MM.1S (cell line): Measurements from ENCODE around the gene SH3BGR.

ENCODE experiments used
- DNase-seq: peaks from one replicate; pipeline ENCODE4 v3.0.0-alpha.2; 2015
- H2AFZ ChIP-seq: fragments of 300-600 bp; sonication (generic); 2 replicates; pipeline ENCODE4 v1.6.0; 2016; ENCODE audit warnings: antibody characterized with exemption, low read length
- H3F3A ChIP-seq: fragments of 300-600 bp; sonication (generic); 2 replicates; pipeline ENCODE4 v1.6.1; 2016; ENCODE audit warnings: mild to moderate bottlenecking, antibody characterized with exemption, low read length, moderate library complexity, mixed read lengths; ENCODE audit not compliant: insufficient read depth
- H3K27ac ChIP-seq: fragments of 300-600 bp; sonication (generic); 2 replicates; pipeline ENCODE4 v1.5.1; 2016; ENCODE audit warnings: mild to moderate bottlenecking, low read length
- H3K27me3 ChIP-seq: fragments of 300-600 bp; sonication (generic); replicated peaks from 2 replicates; pipeline ENCODE4 v1.6.0; 2016; ENCODE audit warnings: low read length; ENCODE audit not compliant: insufficient read depth
- H3K36me3 ChIP-seq: fragments of 300-600 bp; sonication (generic); replicated peaks from 2 replicates; pipeline ENCODE4 v1.6.1; 2016; ENCODE audit warnings: mild to moderate bottlenecking, low read length, mixed read lengths; ENCODE audit not compliant: insufficient read depth
- H3K4me1 ChIP-seq: fragments of 300-600 bp; sonication (generic); 2 replicates; pipeline ENCODE4 v1.6.1; 2016; ENCODE audit warnings: low read length, mixed read lengths
- H3K4me2 ChIP-seq: fragments of 300-600 bp; sonication (generic); 2 replicates; pipeline ENCODE4 v1.6.0; 2016; ENCODE audit warnings: low read depth, low read length
- H3K4me3 ChIP-seq: fragments of 300-600 bp; sonication (generic); 2 replicates; pipeline ENCODE4 v1.5.1; 2016; ENCODE audit warnings: low read length, mixed read lengths
- H3K79me2 ChIP-seq: fragments of 300-600 bp; sonication (generic); 2 replicates; pipeline ENCODE4 v1.6.1; 2016; ENCODE audit warnings: mixed run types, low read length, mixed read lengths
- H3K9ac ChIP-seq: fragments of 300-600 bp; sonication (generic); 2 replicates; pipeline ENCODE4 v1.6.1; 2016; ENCODE audit warnings: low read length, mixed read lengths
- H3K9me2 ChIP-seq: fragments of 300-600 bp; sonication (generic); replicated peaks from 2 replicates; pipeline ENCODE4 v1.6.1; 2016; ENCODE audit warnings: mild to moderate bottlenecking, low read length, mixed read lengths; ENCODE audit not compliant: insufficient read depth
- H3K9me3 ChIP-seq: fragments of 300-600 bp; sonication (generic); replicated peaks from 2 replicates; pipeline ENCODE4 v1.6.1; 2016; ENCODE audit warnings: mild to moderate bottlenecking, low read length, mixed read lengths; ENCODE audit not compliant: insufficient read depth
- H4K20me1 ChIP-seq: fragments of 300-600 bp; sonication (generic); 2 replicates; pipeline ENCODE4 v1.6.1; 2016; ENCODE audit warnings: mild to moderate bottlenecking, low read length, moderate library complexity, mixed read lengths; ENCODE audit not compliant: insufficient read depth
- CTCF ChIP-seq: fragments of 300-600 bp; sonication (generic); IDR thresholded peaks from 2 replicates; pipeline ENCODE4 v1.5.1; 2016; ENCODE audit warnings: antibody characterized with exemption, low read length, mixed read lengths
- EZH2 ChIP-seq: fragments of 300-600 bp; sonication (generic); optimal IDR thresholded peaks from 2 replicates; pipeline ENCODE3; 2017; ENCODE audit warnings: low read depth, mild to moderate bottlenecking, antibody characterized with exemption, low read length, mixed read lengths
- EZH2phosphoT487 ChIP-seq: fragments of 300-600 bp; sonication (generic); IDR thresholded peaks from 2 replicates; pipeline ENCODE4 v1.6.1; 2018; ENCODE audit warnings: antibody characterized with exemption, low read length

Gene SH3BGR

GRCh38 chr21:39531064-39531463, 79.3 kb downstream of the SH3BGR start:
- no peak overlapping the region for H2AFZ ChIP-seq
- H3K4me1 ChIP-seq: no peaks in the 10 kb centered on the region
- H3K4me2 ChIP-seq: no peak overlapping the region
- no peaks in the 10 kb centered on the region for H3K27me3 ChIP-seq
- no peak for TF ChIP-seq EZH2
- TF ChIP-seq CTCF: no peak
- TF ChIP-seq EZH2phosphoT487: no peak
- no peaks in the 10 kb centered on the region for H3K9me2 ChIP-seq
- H3K79me2 ChIP-seq: no peaks in the 10 kb centered on the region
- no peak overlapping the region for H3K4me3 ChIP-seq
- no peaks in the 10 kb centered on the region for H4K20me1 ChIP-seq
- no peaks in the 10 kb centered on the region for H3K36me3 ChIP-seq
- DNase-seq: no peak
- no peaks in the 10 kb centered on the region for H3K9me3 ChIP-seq
- no peaks in the 10 kb centered on the region for H3F3A ChIP-seq
- no peak overlapping the region for H3K9ac ChIP-seq
- no peak overlapping the region for H3K27ac ChIP-seq

GRCh38 chr21:39531840-39532239, 80.1 kb downstream of the SH3BGR start:
- Histone ChIP-seq H3K4me3 (no peak overlapping the region), H3K79me2 (no peaks in the 10 kb centered on the region), H3K9me3 (no peaks in the 10 kb centered on the region), H3K4me1 (no peaks in the 10 kb centered on the region), H3K36me3 (no peaks in the 10 kb centered on the region), H3K27ac (no peak overlapping the region), H4K20me1 (no peaks in the 10 kb centered on the region), H2AFZ (no peak overlapping the region), H3K4me2 (no peak overlapping the region), H3K9ac (no peak overlapping the region), H3K27me3 (no peaks in the 10 kb centered on the region), H3K9me2 (no peaks in the 10 kb centered on the region), H3F3A (no peaks in the 10 kb centered on the region)
- no peak for DNase-seq
- TF ChIP-seq EZH2phosphoT487 (no peak), EZH2 (no peak), CTCF (peak; percentile 25)

DNA sequence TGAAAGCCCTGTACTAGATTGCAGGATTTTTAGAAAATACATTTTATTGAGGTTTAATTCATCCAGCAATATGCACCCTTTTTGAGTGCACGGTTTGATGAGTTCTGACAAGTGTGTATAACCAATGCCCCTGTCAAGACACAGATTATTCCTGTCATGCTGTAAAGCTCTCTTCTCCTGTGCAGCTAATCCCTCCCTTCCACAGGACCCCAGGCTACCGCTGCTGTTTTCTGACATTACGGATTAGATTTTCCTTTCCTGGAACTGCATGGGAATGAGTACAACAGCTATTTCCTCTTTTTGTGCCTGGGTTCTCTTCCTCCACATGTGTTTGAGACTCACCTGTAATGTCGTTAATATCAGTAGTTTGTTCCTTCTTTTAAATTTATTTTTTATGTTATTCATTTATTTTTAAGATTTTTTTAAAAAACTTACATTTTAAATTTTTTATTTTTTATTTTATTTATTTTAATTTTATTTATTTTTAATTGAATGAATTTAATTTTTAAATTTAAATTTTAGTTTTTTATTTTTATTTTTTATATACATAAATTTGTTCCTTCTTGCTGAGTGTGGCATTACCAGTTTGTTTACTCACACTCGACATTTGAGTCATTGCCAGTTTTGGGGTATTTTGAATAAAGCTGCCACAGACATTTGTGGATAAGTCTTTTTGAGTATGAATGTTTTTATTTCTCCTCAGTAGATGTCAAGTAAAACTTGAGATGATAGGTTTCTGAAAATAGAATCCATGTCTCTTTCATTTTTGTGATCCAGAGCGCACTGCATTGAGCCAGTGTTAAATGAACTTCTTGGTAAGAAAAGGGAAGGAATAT, 82.0 kb downstream of the SH3BGR start:
- Histone ChIP-seq H3K9ac (no peak overlapping the region), H4K20me1 (no peaks in the 10 kb centered on the region), H3K36me3 (no peaks in the 10 kb centered on the region), H3K27me3 (no peaks in the 10 kb centered on the region), H3K9me2 (no peaks in the 10 kb centered on the region), H3K4me3 (no peak overlapping the region), H3K4me1 (0 out of 2 replicates have a peak, but pooled peaks cover 4% of the 10 kb centered on the region), H3K27ac (no peak overlapping the region), H3K9me3 (no peaks in the 10 kb centered on the region), H3K4me2 (no peak overlapping the region), H2AFZ (no peak overlapping the region), H3K79me2 (no peaks in the 10 kb centered on the region), H3F3A (no peaks in the 10 kb centered on the region)
- TF ChIP-seq EZH2phosphoT487 (no peak), EZH2 (no peak), CTCF (no peak)
- no peak for DNase-seq
